Measurements from ENCODE around the gene CSNK1G2.

CSNK1G2 gene

GRCh38 chr19:2027361-2027760 lies 86.4 kb downstream of the CSNK1G2 start:
- H3K9me3 ChIP-seq (ENCODE audit: control extremely low read depth in 1 of 5, control insufficient read depth in 4 of 5, insufficient read depth in 2 of 5, low read depth in 1 of 5, low read length in 4 of 5), result no peaks in the 10 kb centered on the region
- no peak overlapping the region for H3K4me3 ChIP-seq (ENCODE audit: control insufficient read depth in 1 of 7, extremely low read depth in 1 of 7, insufficient read depth in 4 of 7, low read depth in 2 of 7, low read length in 6 of 7)
- no peak overlapping the region for H3K27ac ChIP-seq (ENCODE audit: insufficient read depth in 1 of 2, low read depth in 1 of 2, low read length in 2 of 2, poor library complexity in 1 of 2, severe bottlenecking in 2 of 2)
- peak in 2 of 3 donors; percentile 53 to 57 for DNase-seq
- no peaks in the 10 kb centered on the region for H3K36me3 ChIP-seq (ENCODE audit: control insufficient read depth in 4 of 4, insufficient read depth in 4 of 4, low read length in 3 of 4)
- POLR2A ChIA-PET, result interaction anchor here (0.6 kb wide), 1 partner anchor 73 kb away, joined by 3 read pairs; no protein-coding TSS in a partner anchor
- no peaks in the 10 kb centered on the region for H3K27me3 ChIP-seq (replicated peaks in 2 of 5; ENCODE audit: control insufficient read depth in 4 of 5, insufficient read depth in 5 of 5, low read length in 4 of 5)
- peaks cover 0 to 20% (median 9%) of the 10 kb centered on the region in 4 experiments for H3K4me1 ChIP-seq (ENCODE audit: control extremely low read depth in 1 of 4, control insufficient read depth in 4 of 4, insufficient read depth in 4 of 4, low read length in 3 of 4)
- 59% methylated on average over 7 of the region's 9 CpGs for WGBS (ENCODE audit: insufficient coverage)
- CTCF ChIA-PET, result interaction anchor here (0.6 to 0.8 kb wide), 2 partner anchors 25 to 35 kb away, joined by 3 read pairs; no protein-coding TSS in a partner anchor
